ENCODE measurements around the gene CEND1.
A peak's percentile ranks its signal among the peaks of the same experiment; 100 is the strongest.

Gene CEND1

GRCh38 chr11:813072-813455 is 23.2 kb upstream of the CEND1 start:
- no peak for DNase-seq

GRCh38 chr11:812390-812789 is 22.5 kb upstream of the CEND1 start:
- DNase-seq = no peak

GRCh38 chr11:811446-812245 is 21.8 kb upstream of the CEND1 start:
- no peak for DNase-seq

GRCh38 chr11:810040-810567 is 20.2 kb upstream of the CEND1 start:
- no peak for DNase-seq

- peak; percentile 80 to 100 (median 97) for DNase-seq
Measured at GRCh38 chr11:809287-810039, 19.6 kb upstream of the CEND1 start, which contains the start of gene RPLP2. Gene RPLP2, plus strand, starts transcription at chr11:809967. Its CDS starts 268 bp downstream, at chr11:810235.

- DNase-seq = peak in 4 of 58 donors; percentile 78 to 82 (median 82)
Measured at GRCh38 chr11:808427-809286, 18.8 kb upstream of the CEND1 start.

- DNase-seq = no peak
Measured at GRCh38 chr11:804599-804964, 14.7 kb upstream of the CEND1 start.

- no peak for DNase-seq
Measured at GRCh38 chr11:803770-804598, 14.1 kb upstream of the CEND1 start.

GRCh38 chr11:803467-803742 is 13.5 kb upstream of the CEND1 start:
- no peak for DNase-seq

- DNase-seq = no peak
Measured at GRCh38 chr11:802693-803466, 13.0 kb upstream of the CEND1 start.

GRCh38 chr11:802018-802617 is 12.2 kb upstream of the CEND1 start:
- no peak for DNase-seq

GRCh38 chr11:801097-801780 is 11.3 kb upstream of the CEND1 start:
- DNase-seq = no peak

GRCh38 chr11:800473-800872 is 10.6 kb upstream of the CEND1 start:
- no peak for DNase-seq

GRCh38 chr11:799641-800316 is 9.9 kb upstream of the CEND1 start:
- no peak for DNase-seq

- DNase-seq = peak in 52 of 58 donors; percentile 36 to 85 (median 72)
Measured at GRCh38 chr11:798093-798713, 8.3 kb upstream of the CEND1 start, which contains the start of gene SLC25A22. Gene SLC25A22, minus strand, starts transcription at chr11:798281. Its CDS starts 3,275 bp downstream, at chr11:795006.

GRCh38 chr11:797296-798092 is 7.6 kb upstream of the CEND1 start:
- DNase-seq = peak in 55 of 58 donors; percentile 19 to 91 (median 76)

Measured in anterior cingulate cortex (tissue), 58 donors.